Skin of body (tissue), 2 donors: ENCODE results near the gene UROC1. TPM values are rescaled to one million over a fixed set of nuclear protein-coding genes. Genes with fewer than 3 reads are reported as not detected.

Source experiments
- DNase-seq: peaks from one replicate; lab custom pipeline; 2025; lab: John Stamatoyannopoulos, UW
- total RNA-seq: library from RNA; depleted of rRNA; stranded (reverse); fragments of >200 nt; gene quantifications from one replicate; pipeline ENCODE4 v1.2.3, GENCODE V29; 2014

Gene UROC1
- total RNA-seq, result not detected

GRCh38 chr3:126517291-126517951 is at the start of gene UROC1:
UROC1 (minus strand) TSS chr3:126517773; CDS start chr3:126517719, 54 bp downstream.
- DNase-seq, result no peak

- DNase-seq, result no peak
Observed at GRCh38 chr3:126562737-126563276, 45.2 kb upstream of the UROC1 start.

- no peak for DNase-seq
Observed at GRCh38 chr3:126558336-126559071, 40.9 kb upstream of the UROC1 start, which contains the start of gene C3orf22. C3orf22 (minus strand) TSS chr3:126558932; CDS start chr3:126553390, 5,542 bp downstream.

GRCh38 chr3:126557761-126558160 is 40.2 kb upstream of the UROC1 start:
- no peak for DNase-seq

- DNase-seq, result no peak
Observed at GRCh38 chr3:126557415-126557745, 39.8 kb upstream of the UROC1 start.

GRCh38 chr3:126556637-126557414 is 39.3 kb upstream of the UROC1 start:
- DNase-seq, result no peak

- DNase-seq, result no peak
Observed at GRCh38 chr3:126555795-126556636, 38.4 kb upstream of the UROC1 start.

GRCh38 chr3:126554560-126555525 is 37.3 kb upstream of the UROC1 start:
- DNase-seq, result no peak

- DNase-seq, result no peak
Observed at GRCh38 chr3:126553284-126554084, 35.9 kb upstream of the UROC1 start.

- no peak for DNase-seq
Observed at GRCh38 chr3:126552688-126553283, 35.2 kb upstream of the UROC1 start.

- DNase-seq, result no peak
Observed at GRCh38 chr3:126551839-126552687, 34.5 kb upstream of the UROC1 start.

- DNase-seq, result no peak
Observed at GRCh38 chr3:126551121-126551838, 33.7 kb upstream of the UROC1 start.

GRCh38 chr3:126550488-126551051 is 33.0 kb upstream of the UROC1 start:
- no peak for DNase-seq

- DNase-seq, result no peak
Observed at GRCh38 chr3:126549861-126550487, 32.4 kb upstream of the UROC1 start.

- DNase-seq, result no peak
Observed at GRCh38 chr3:126548556-126549466, 31.2 kb upstream of the UROC1 start.
